H9 (cell line): ENCODE data around the gene MRM2. TPM values are rescaled to one million over a fixed set of nuclear protein-coding genes. Genes with fewer than 3 reads are reported as not detected.

Source experiments
- DNase-seq: peaks from one replicate; pipeline ENCODE4 v3.0.0-alpha.2; 2017
- H2AFZ ChIP-seq: one replicate; pipeline ENCODE4 v1.6.1; 2013; ENCODE audit warnings: mild to moderate bottlenecking, low read length, control low read depth, moderate library complexity
- H2AK5ac ChIP-seq: 2 replicates; pipeline ENCODE4 v1.6.1; 2013; ENCODE audit warnings: low read length, control low read depth, mixed read lengths; ENCODE audit not compliant: insufficient read length
- H2BK120ac ChIP-seq: one replicate; pipeline ENCODE4 v1.6.1; 2013; ENCODE audit warnings: low read depth, mild to moderate bottlenecking, low read length, control low read depth, inconsistent platforms; ENCODE audit not compliant: poor library complexity, severe bottlenecking
- H2BK12ac ChIP-seq: 2 replicates; pipeline ENCODE4 v1.6.1; 2013; ENCODE audit warnings: low read length, control low read depth, mixed read lengths, low read depth; ENCODE audit not compliant: insufficient read length
- H2BK15ac ChIP-seq: 2 replicates; pipeline ENCODE4 v1.6.1; 2013; ENCODE audit warnings: low read depth, low read length, control low read depth
- H2BK20ac ChIP-seq: one replicate; pipeline ENCODE4 v1.6.1; 2013; ENCODE audit warnings: low read depth, mild to moderate bottlenecking, low read length, control low read depth, inconsistent platforms; ENCODE audit not compliant: poor library complexity, severe bottlenecking
- H2BK5ac ChIP-seq: 2 replicates; pipeline ENCODE4 v1.6.1; 2013; ENCODE audit warnings: low read length, control low read depth, mixed read lengths; ENCODE audit not compliant: insufficient read length
- H3K14ac ChIP-seq: 2 replicates; pipeline ENCODE4 v1.6.1; 2013; ENCODE audit warnings: low read length, control low read depth; ENCODE audit not compliant: insufficient read depth
- H3K18ac ChIP-seq: 2 replicates; pipeline ENCODE4 v1.6.1; 2013; ENCODE audit warnings: low read depth, mild to moderate bottlenecking, mixed read lengths, low read length, control low read depth; ENCODE audit not compliant: insufficient read length
- H3K23ac ChIP-seq: 2 replicates; pipeline ENCODE4 v1.6.1; 2013; ENCODE audit warnings: low read length, control low read depth, mixed read lengths, low read depth; ENCODE audit not compliant: insufficient read length
- H3K23me2 ChIP-seq: 2 replicates; pipeline ENCODE4 v1.6.1; 2013; ENCODE audit warnings: low read depth, mild to moderate bottlenecking, mixed read lengths, low read length, control low read depth; ENCODE audit not compliant: insufficient read length, poor library complexity, severe bottlenecking
- H3K27ac ChIP-seq: 2 replicates; pipeline ENCODE4 v1.5.1; 2013; ENCODE audit warnings: low read length, control low read depth, mixed read lengths, low read depth; ENCODE audit not compliant: insufficient read length
- H3K27me3 ChIP-seq: 2 replicates; pipeline ENCODE4 v1.6.1; 2013; ENCODE audit warnings: low read length, control low read depth, inconsistent platforms; ENCODE audit not compliant: insufficient read depth
- H3K4ac ChIP-seq: 2 replicates; pipeline ENCODE4 v1.6.1; 2013; ENCODE audit warnings: low read depth, mild to moderate bottlenecking, control low read depth, inconsistent platforms, low read length, moderate library complexity
- H3K4me1 ChIP-seq: 2 replicates; pipeline ENCODE4 v1.6.1; 2013; ENCODE audit warnings: low read length, control low read depth, inconsistent platforms; ENCODE audit not compliant: insufficient read depth
- H3K4me2 ChIP-seq: 2 replicates; pipeline ENCODE4 v1.6.1; 2013; ENCODE audit warnings: low read length, control low read depth, mixed read lengths; ENCODE audit not compliant: insufficient read length, insufficient read depth
- H3K56ac ChIP-seq: 2 replicates; pipeline ENCODE4 v1.6.1; 2013; ENCODE audit warnings: low read depth, mild to moderate bottlenecking, mixed read lengths, low read length, control low read depth; ENCODE audit not compliant: insufficient read length
- H3K79me1 ChIP-seq: 2 replicates; pipeline ENCODE4 v1.6.1; 2013; ENCODE audit warnings: low read depth, mild to moderate bottlenecking, moderate library complexity, low read length, control low read depth, inconsistent platforms; ENCODE audit not compliant: insufficient read depth, poor library complexity, severe bottlenecking
- H3K79me2 ChIP-seq: 2 replicates; pipeline ENCODE4 v1.6.1; 2013; ENCODE audit warnings: low read length, control low read depth, inconsistent platforms; ENCODE audit not compliant: insufficient read depth
- H3K9ac ChIP-seq: 2 replicates; pipeline ENCODE4 v1.6.1; 2013; ENCODE audit warnings: low read length, control low read depth, mixed read lengths; ENCODE audit not compliant: insufficient read length; ENCODE audit errors: extremely low read depth
- H3K9me3 ChIP-seq: one replicate; pipeline ENCODE4 v1.6.1; 2013; ENCODE audit warnings: low read depth, low read length, inconsistent platforms; ENCODE audit not compliant: control insufficient read depth
- H3T11ph ChIP-seq: one replicate; pipeline ENCODE4 v1.6.1; 2013; ENCODE audit warnings: mild to moderate bottlenecking, low read length, control low read depth, inconsistent platforms
- H4K20me1 ChIP-seq: one replicate; pipeline ENCODE4 v1.6.1; 2013; ENCODE audit not compliant: control insufficient read depth, insufficient read length, insufficient read depth
- H4K5ac ChIP-seq: 2 replicates; pipeline ENCODE4 v1.6.1; 2013; ENCODE audit warnings: low read depth, mild to moderate bottlenecking, mixed read lengths, low read length, control low read depth; ENCODE audit not compliant: insufficient read length
- H4K8ac ChIP-seq: replicated peaks from 2 replicates; pipeline ENCODE4 v1.6.1; 2013; ENCODE audit warnings: low read length, control low read depth, mixed read lengths, low read depth; ENCODE audit not compliant: insufficient read length
- H4K91ac ChIP-seq: 2 replicates; pipeline ENCODE4 v1.6.1; 2013; ENCODE audit warnings: low read depth, mild to moderate bottlenecking, moderate library complexity, mixed read lengths, low read length, control low read depth; ENCODE audit not compliant: insufficient read length
- H3K27ac Mint-ChIP-seq, 3 experiments: 2 replicates in 2 of 3; 3 replicates in 1 of 3; pipeline ENCODE4 v1.8.0; 2020 to 2021; ENCODE audit warnings: mixed read lengths in 3 of 3, mild to moderate bottlenecking in 1 of 3, moderate library complexity in 1 of 3
- H3K27me3 Mint-ChIP-seq: 2 replicates; pipeline ENCODE4 v1.8.0; 2021; ENCODE audit warnings: low read depth, mild to moderate bottlenecking, moderate library complexity, mixed read lengths
- H3K36me3 Mint-ChIP-seq, 3 experiments: 2 replicates in 2 of 3; 3 replicates in 1 of 3; pipeline ENCODE4 v1.8.0; 2020 to 2021; ENCODE audit warnings: low read depth in 3 of 3, mixed read lengths in 3 of 3; ENCODE audit not compliant: insufficient read depth in 1 of 3
- H3K4me1 Mint-ChIP-seq, 2 experiments: 2 replicates each; pipeline ENCODE4 v1.8.0; 2020; ENCODE audit warnings: mixed read lengths in 2 of 2
- H3K4me3 Mint-ChIP-seq, 2 experiments: 2 replicates in 1 of 2; 3 replicates in 1 of 2; pipeline ENCODE4 v1.8.0; 2020 to 2021; ENCODE audit warnings: mild to moderate bottlenecking in 2 of 2, mixed read lengths in 2 of 2, moderate library complexity in 1 of 2
- H3K9me3 Mint-ChIP-seq, 2 experiments: 2 replicates in 1 of 2; 3 replicates in 1 of 2; pipeline ENCODE4 v1.8.0; 2020; ENCODE audit warnings: mild to moderate bottlenecking in 2 of 2, mixed read lengths in 2 of 2, moderate library complexity in 1 of 2
- CTCF ChIP-seq: fragments of 200-600 bp; sonication (generic); conservative IDR thresholded peaks from 3 replicates; pipeline ENCODE4 v1.8.0; 2021; ENCODE audit warnings: antibody characterized with exemption, mild to moderate bottlenecking
- WGBS: extraction: QIAGEN DNeasy Blood & Tissue Kit; methylation state at CpG from one replicate; pipeline ENCODE4 v1.1.7; 2013; ENCODE audit warnings: missing lambda C conversion rate, low lambda C conversion rate, mixed read lengths; ENCODE audit not compliant: insufficient read length; ENCODE audit errors: extremely low coverage; 5-methylcytosine and 5-hydroxymethylcytosine counted together
- total RNA-seq: library from RNA; stranded (reverse); gene quantifications from 2 replicates; pipeline ENCODE4 v1.2.1, GENCODE V29; 2021

MRM2 gene
- total RNA-seq, 1 experiment from 2014 or later = 59.0 TPM

- H4K91ac ChIP-seq = no peak overlapping the region
- H3K79me1 ChIP-seq = no peaks in the 10 kb centered on the region
- H3T11ph ChIP-seq = no peak overlapping the region
- no peak overlapping the region for H2BK120ac ChIP-seq
- H3K79me2 ChIP-seq = no peaks in the 10 kb centered on the region
- no peaks in the 10 kb centered on the region for H3K27me3 ChIP-seq
- H3K4me1 ChIP-seq = no peaks in the 10 kb centered on the region
- peaks cover 20 to 36% (median 32%) of the 10 kb centered on the region in 3 experiments for H3K36me3 Mint-ChIP-seq
- H3K4me3 Mint-ChIP-seq = no peak overlapping the region
- no peak overlapping the region for H3K27ac ChIP-seq
- no peak overlapping the region for H2BK20ac ChIP-seq
- no peak overlapping the region for H3K56ac ChIP-seq
- no peaks in the 10 kb centered on the region for H3K23me2 ChIP-seq
- H3K14ac ChIP-seq = no peak overlapping the region
- H3K27me3 Mint-ChIP-seq = no peaks in the 10 kb centered on the region
- H3K4ac ChIP-seq = no peak overlapping the region
- H3K27ac Mint-ChIP-seq = peak overlapping the region; percentile 16 to 90 (median 23); a peak in 2 of 7 replicates
- TF ChIP-seq CTCF = no peak
- no peak overlapping the region for H3K23ac ChIP-seq
- H2BK12ac ChIP-seq = no peak overlapping the region
- H3K18ac ChIP-seq = no peak overlapping the region
- no peaks in the 10 kb centered on the region for H3K4me1 Mint-ChIP-seq
- H4K8ac ChIP-seq = no peak overlapping the region
- H3K9me3 Mint-ChIP-seq = no peaks in the 10 kb centered on the region; a peak in 1 of 5 replicates
- no peak overlapping the region for H2AK5ac ChIP-seq
- H4K20me1 ChIP-seq = no peaks in the 10 kb centered on the region
- H2BK15ac ChIP-seq = no peak overlapping the region
- H2AFZ ChIP-seq = no peak overlapping the region
- H4K5ac ChIP-seq = no peak overlapping the region
- H3K9ac ChIP-seq = no peak overlapping the region
- no peak overlapping the region for H2BK5ac ChIP-seq
- H3K9me3 ChIP-seq = no peaks in the 10 kb centered on the region
- no CpG with 5 or more reads among the region's 14 CpGs for WGBS
- no peak for DNase-seq
- no peak overlapping the region for H3K4me2 ChIP-seq
Observed at GRCh38 chr7:2202361-2202761, 39.6 kb downstream of the MRM2 start.
